Endothelial cell (in vitro differentiated cells): Measurements from ENCODE around the gene CUX1. TPM values are rescaled to one million over a fixed set of nuclear protein-coding genes. Genes with fewer than 3 reads are reported as not detected.

Source experiments
- DNase-seq: peaks from one replicate; pipeline ENCODE4 v3.0.0; 2021; ENCODE audit warnings: low spot score
- H3K27ac Mint-ChIP-seq: one replicate; pipeline ENCODE4 v1.8.0; 2021; ENCODE audit warnings: mixed read lengths, inconsistent platforms; ENCODE audit not compliant: unreplicated experiment
- H3K27me3 Mint-ChIP-seq: one replicate; pipeline ENCODE4 v1.8.0; 2021; ENCODE audit warnings: mild to moderate bottlenecking, moderate library complexity, mixed read lengths, inconsistent platforms; ENCODE audit not compliant: unreplicated experiment
- H3K36me3 Mint-ChIP-seq: one replicate; pipeline ENCODE4 v1.8.0; 2021; ENCODE audit warnings: mild to moderate bottlenecking, low read depth, mixed read lengths, inconsistent platforms; ENCODE audit not compliant: unreplicated experiment
- H3K4me1 Mint-ChIP-seq: one replicate; pipeline ENCODE4 v1.8.0; 2021; ENCODE audit warnings: mild to moderate bottlenecking, mixed read lengths, inconsistent platforms; ENCODE audit not compliant: unreplicated experiment
- H3K4me3 Mint-ChIP-seq: one replicate; pipeline ENCODE4 v1.8.0; 2021; ENCODE audit warnings: mild to moderate bottlenecking, mixed read lengths, inconsistent platforms; ENCODE audit not compliant: unreplicated experiment
- H3K9me3 Mint-ChIP-seq: one replicate; pipeline ENCODE4 v1.8.0; 2021; ENCODE audit warnings: mixed read lengths, inconsistent platforms; ENCODE audit not compliant: unreplicated experiment
- CTCF ChIP-seq: fragments of 200-600 bp; sonication (generic); IDR thresholded peaks from one replicate; pipeline ENCODE4 v1.5.0; 2021; ENCODE audit warnings: antibody characterized with exemption; ENCODE audit not compliant: unreplicated experiment
- total RNA-seq: library from RNA; stranded (reverse); fragmentation: NEBNext Ultra II Directional; extraction: Animal tissue kit (Norgen Biotek cat#: 25700); gene quantifications from one replicate; pipeline ENCODE4 v1.2.1, GENCODE V29; 2021; ENCODE audit not compliant: unreplicated experiment

Gene CUX1
- total RNA-seq, 1 donor from 2014 or later = 43.7 TPM

- H3K4me3 Mint-ChIP-seq = peak overlapping the region; percentile 23
- H3K9me3 Mint-ChIP-seq = no peaks in the 10 kb centered on the region
- DNase-seq = no peak
These were observed 117.2 kb downstream of the CUX1 start for GRCh38 chr7:101934618-101935017.

GRCh38 chr7:101935521-101936141 is 118.2 kb downstream of the CUX1 start:
- no peaks in the 10 kb centered on the region for H3K36me3 Mint-ChIP-seq
- H3K4me3 Mint-ChIP-seq = no peak overlapping the region
- H3K27ac Mint-ChIP-seq = peak overlapping the region; percentile 80
- H3K27me3 Mint-ChIP-seq = peaks cover 2% of the 10 kb centered on the region
- H3K9me3 Mint-ChIP-seq = no peaks in the 10 kb centered on the region
- peaks cover 31% of the 10 kb centered on the region for H3K4me1 Mint-ChIP-seq
- TF ChIP-seq CTCF = no peak
- no peak for DNase-seq

More at GRCh38 chr7:101934618-101935017, 117.2 kb downstream of the CUX1 start:
- peak overlapping the region; percentile 67 for H3K27ac Mint-ChIP-seq
- H3K27me3 Mint-ChIP-seq = peaks cover 2% of the 10 kb centered on the region
- TF ChIP-seq CTCF = no peak
- peaks cover 31% of the 10 kb centered on the region for H3K4me1 Mint-ChIP-seq
- no peaks in the 10 kb centered on the region for H3K36me3 Mint-ChIP-seq

GRCh38 chr7:101936223-101936610 is 118.8 kb downstream of the CUX1 start:
- peak; percentile 20 for DNase-seq
- no peak for TF ChIP-seq CTCF
- Mint-ChIP-seq H3K4me1 (peaks cover 31% of the 10 kb centered on the region), H3K27me3 (peaks cover 2% of the 10 kb centered on the region), H3K9me3 (no peaks in the 10 kb centered on the region), H3K36me3 (no peaks in the 10 kb centered on the region), H3K4me3 (peak overlapping the region; percentile 18), H3K27ac (no peak overlapping the region)

GRCh38 chr7:101936611-101937231 is 119.3 kb downstream of the CUX1 start:
- Mint-ChIP-seq H3K27ac (no peak overlapping the region), H3K9me3 (no peaks in the 10 kb centered on the region), H3K4me3 (no peak overlapping the region), H3K36me3 (no peaks in the 10 kb centered on the region), H3K4me1 (peaks cover 31% of the 10 kb centered on the region), H3K27me3 (peaks cover 2% of the 10 kb centered on the region)
- TF ChIP-seq CTCF = no peak
- no peak for DNase-seq

- no peaks in the 10 kb centered on the region for H3K36me3 Mint-ChIP-seq
- DNase-seq = no peak
- no peak overlapping the region for H3K4me3 Mint-ChIP-seq
- TF ChIP-seq CTCF = no peak
- H3K27ac Mint-ChIP-seq = no peak overlapping the region
- no peaks in the 10 kb centered on the region for H3K9me3 Mint-ChIP-seq
- peaks cover 2% of the 10 kb centered on the region for H3K27me3 Mint-ChIP-seq
- H3K4me1 Mint-ChIP-seq = peaks cover 31% of the 10 kb centered on the region
These were observed 120.5 kb downstream of the CUX1 start for GRCh38 chr7:101937717-101938514.
